ENCODE results near the gene HEATR3.

DNA sequence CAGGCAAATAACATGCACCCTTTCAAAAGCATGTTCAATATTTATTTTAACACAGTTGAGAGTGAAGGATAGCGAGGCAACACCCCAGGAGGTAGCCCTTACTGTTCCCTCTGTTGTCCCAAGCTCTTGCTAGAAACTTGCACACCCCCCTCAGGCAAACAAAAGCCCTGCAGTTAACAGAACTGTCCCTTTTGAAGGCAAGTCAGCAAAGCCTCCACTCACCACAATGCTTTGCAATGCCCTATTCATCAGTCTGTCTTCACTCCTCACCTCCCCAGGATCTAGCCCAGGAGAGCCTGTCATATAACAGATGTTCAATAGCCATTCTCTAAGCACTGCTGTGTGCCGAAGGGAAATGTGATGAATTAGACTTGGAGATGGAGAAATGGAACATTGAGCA is 44.2 kb upstream of the HEATR3 start:
- TF ChIP-seq EZH2 (IDR thresholded peaks at IDR 0.05; ENCODE audit: insufficient read depth, poor library complexity, severe bottlenecking) (no peak), EZH2phosphoT487 (IDR thresholded peaks at IDR 0.05; ENCODE audit: insufficient read depth, low read depth) (no peak)
